Measurements from ENCODE around the gene CELF4.

- TF ChIP-seq, protein P1, sequence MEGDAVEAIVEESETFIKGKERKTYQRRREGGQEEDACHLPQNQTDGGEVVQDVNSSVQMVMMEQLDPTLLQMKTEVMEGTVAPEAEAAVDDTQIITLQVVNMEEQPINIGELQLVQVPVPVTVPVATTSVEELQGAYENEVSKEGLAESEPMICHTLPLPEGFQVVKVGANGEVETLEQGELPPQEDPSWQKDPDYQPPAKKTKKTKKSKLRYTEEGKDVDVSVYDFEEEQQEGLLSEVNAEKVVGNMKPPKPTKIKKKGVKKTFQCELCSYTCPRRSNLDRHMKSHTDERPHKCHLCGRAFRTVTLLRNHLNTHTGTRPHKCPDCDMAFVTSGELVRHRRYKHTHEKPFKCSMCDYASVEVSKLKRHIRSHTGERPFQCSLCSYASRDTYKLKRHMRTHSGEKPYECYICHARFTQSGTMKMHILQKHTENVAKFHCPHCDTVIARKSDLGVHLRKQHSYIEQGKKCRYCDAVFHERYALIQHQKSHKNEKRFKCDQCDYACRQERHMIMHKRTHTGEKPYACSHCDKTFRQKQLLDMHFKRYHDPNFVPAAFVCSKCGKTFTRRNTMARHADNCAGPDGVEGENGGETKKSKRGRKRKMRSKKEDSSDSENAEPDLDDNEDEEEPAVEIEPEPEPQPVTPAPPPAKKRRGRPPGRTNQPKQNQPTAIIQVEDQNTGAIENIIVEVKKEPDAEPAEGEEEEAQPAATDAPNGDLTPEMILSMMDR (IDR thresholded peaks at IDR 0.05): no peak
- no peak for TF ChIP-seq POLR2AphosphoS5 (IDR thresholded peaks at IDR 0.05; ENCODE audit: low read depth, low read length)
- TF ChIP-seq, protein P2, sequence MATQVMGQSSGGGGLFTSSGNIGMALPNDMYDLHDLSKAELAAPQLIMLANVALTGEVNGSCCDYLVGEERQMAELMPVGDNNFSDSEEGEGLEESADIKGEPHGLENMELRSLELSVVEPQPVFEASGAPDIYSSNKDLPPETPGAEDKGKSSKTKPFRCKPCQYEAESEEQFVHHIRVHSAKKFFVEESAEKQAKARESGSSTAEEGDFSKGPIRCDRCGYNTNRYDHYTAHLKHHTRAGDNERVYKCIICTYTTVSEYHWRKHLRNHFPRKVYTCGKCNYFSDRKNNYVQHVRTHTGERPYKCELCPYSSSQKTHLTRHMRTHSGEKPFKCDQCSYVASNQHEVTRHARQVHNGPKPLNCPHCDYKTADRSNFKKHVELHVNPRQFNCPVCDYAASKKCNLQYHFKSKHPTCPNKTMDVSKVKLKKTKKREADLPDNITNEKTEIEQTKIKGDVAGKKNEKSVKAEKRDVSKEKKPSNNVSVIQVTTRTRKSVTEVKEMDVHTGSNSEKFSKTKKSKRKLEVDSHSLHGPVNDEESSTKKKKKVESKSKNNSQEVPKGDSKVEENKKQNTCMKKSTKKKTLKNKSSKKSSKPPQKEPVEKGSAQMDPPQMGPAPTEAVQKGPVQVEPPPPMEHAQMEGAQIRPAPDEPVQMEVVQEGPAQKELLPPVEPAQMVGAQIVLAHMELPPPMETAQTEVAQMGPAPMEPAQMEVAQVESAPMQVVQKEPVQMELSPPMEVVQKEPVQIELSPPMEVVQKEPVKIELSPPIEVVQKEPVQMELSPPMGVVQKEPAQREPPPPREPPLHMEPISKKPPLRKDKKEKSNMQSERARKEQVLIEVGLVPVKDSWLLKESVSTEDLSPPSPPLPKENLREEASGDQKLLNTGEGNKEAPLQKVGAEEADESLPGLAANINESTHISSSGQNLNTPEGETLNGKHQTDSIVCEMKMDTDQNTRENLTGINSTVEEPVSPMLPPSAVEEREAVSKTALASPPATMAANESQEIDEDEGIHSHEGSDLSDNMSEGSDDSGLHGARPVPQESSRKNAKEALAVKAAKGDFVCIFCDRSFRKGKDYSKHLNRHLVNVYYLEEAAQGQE (IDR thresholded peaks at IDR 0.05; ENCODE audit: insufficient read depth in 1 of 2, low read depth in 2 of 2, low read length in 1 of 2): no peak
Measured at GRCh38 chr18:37272841-37273240, 292.8 kb downstream of the CELF4 start.
